AG20443 (cell line): Measurements from ENCODE around the gene SIRPA.
"Not testable (repeated sequence)": the region's sequence is repeated elsewhere in the genome, so short reads cannot be mapped to it uniquely, and the experiment has no call there.

Experiments used
- DNase-seq: peaks from one replicate; pipeline ENCODE4 v3.0.0; 2012; ENCODE audit warnings: low spot score, mixed read lengths

Gene SIRPA

GRCh38 chr20:1907586-1907985 lies 12.4 kb downstream of the SIRPA start:
- DNase-seq: peak; percentile 66

DNA sequence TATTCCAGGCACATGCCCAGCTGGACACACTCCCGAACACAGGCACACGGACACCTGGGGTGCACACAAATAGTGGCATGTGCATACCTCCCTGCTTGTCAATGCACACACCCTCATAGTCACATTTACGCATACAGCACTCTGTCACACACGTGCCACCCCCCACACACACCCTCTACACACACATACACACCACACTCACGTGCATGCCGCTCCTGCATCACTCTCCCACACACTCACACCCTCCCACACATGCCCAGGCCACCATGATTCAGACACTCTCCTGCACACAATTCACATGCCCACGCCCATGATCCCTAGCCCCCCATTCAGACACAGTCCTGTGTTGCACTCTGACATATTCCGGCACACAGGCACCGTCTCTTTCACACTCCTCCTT lies 13.0 kb downstream of the SIRPA start:
- DNase-seq: no peak

DNA sequence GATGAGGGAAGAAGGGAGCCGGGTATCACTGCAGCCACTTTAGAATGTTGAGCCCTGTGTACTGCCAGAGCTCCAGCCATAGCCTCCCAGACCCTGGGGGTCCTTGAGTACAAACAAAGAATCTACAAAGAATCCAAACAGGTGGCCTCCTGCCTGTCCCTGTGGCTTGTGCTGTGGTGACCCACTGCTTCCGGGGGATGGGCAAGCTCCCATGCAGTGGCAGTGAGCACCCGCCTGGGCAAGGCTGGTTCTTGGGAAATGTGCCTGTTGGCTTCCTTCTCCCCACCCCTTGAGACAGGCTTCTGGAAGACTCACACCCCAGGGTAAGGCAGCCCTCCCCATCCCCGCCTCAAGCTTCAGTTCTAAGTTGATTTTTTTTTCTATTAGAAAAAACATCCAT lies 13.9 kb downstream of the SIRPA start:
- no peak for DNase-seq

DNA sequence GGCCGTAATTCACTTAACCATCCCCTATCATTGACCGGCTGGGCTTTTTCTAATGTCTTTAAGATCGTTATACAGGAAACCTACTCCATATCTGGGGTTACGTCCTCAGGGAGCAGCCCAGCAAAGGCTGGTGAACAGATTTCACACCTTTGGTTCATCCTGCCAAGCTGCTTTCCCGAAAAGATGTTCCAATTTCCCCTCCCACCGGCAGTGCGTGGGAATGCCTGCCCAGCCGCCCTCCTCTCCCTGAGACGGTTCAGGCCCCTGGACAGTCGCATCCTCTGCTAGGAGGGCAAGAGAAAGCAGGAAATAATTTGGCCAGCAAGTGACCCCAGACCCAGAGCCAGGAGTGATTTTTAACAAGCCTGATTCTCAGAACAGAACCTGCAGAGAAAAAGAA lies 16.3 kb downstream of the SIRPA start:
- DNase-seq: no peak

- DNase-seq: no peak
Measured at GRCh38 chr20:1912053-1912452, 16.8 kb downstream of the SIRPA start.

- DNase-seq: no peak
Measured at GRCh38 chr20:1912646-1913045, 17.4 kb downstream of the SIRPA start.

- not testable (repeated sequence) for DNase-seq
Measured at GRCh38 chr20:1915233-1915632, 20.0 kb downstream of the SIRPA start.

- no peak for DNase-seq
Measured at GRCh38 chr20:1915725-1916124, 20.5 kb downstream of the SIRPA start.

DNA sequence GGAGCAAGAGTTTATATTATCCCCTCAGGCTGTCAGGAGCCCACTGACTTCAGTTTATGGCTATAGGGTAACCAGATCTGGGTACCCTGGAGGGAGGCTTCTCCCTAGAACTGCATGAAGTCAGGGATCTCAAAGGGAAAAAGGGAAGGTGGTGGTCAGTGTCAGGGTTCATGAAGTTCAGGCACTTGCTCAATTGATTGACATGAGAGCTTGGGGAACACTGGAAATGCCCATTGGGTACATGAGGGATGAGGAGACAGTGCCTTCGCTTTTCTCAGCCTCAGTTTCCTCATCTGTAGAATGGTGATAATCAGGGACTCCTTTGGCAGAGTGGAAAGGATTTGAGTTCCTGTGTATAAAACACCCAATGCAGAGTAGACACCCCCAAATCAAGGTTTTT lies 22.6 kb downstream of the SIRPA start:
- no peak for DNase-seq

GRCh38 chr20:1918491-1919165 lies 23.4 kb downstream of the SIRPA start:
- no peak for DNase-seq

DNA sequence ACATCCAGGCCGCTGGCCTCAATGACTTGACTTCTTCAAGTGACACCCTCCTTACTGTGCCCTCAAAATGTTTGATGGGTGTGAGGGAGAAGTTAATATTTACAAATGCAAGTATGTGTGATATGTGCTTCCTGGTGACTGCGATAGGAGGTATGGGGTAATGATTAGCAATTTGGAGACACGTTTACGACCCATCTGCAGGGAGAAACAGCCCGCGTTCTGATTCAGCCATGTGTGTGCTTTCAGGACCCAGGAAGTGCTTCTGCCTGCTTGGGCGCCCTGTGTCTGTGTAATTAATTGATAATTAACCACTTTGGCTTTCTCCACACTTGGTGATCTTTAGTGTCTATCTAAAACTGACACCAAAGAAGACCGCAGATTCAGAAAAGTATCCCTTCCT lies 25.0 kb downstream of the SIRPA start:
- no peak for DNase-seq

- DNase-seq: no peak
Measured at GRCh38 chr20:1920826-1921225, 25.6 kb downstream of the SIRPA start.

DNA sequence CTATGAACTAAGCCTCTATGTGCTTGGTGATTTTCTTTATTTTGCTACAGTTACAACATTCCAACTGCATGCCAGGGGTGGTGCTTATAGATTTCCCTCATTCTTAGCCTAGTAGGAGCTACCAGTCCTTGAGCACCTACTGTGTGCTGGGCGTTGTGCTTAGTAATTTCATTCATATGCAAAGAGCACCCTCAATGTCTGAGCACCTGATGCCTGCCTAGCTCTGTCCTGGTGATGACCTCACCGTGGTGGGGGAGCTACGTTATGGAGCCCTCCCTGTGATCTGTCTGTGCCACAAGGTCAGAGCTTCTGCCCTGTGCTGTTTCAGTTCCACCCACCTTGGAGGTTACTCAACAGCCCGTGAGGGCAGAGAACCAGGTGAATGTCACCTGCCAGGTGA lies 26.8 kb downstream of the SIRPA start:
- DNase-seq: not testable (repeated sequence)

DNA sequence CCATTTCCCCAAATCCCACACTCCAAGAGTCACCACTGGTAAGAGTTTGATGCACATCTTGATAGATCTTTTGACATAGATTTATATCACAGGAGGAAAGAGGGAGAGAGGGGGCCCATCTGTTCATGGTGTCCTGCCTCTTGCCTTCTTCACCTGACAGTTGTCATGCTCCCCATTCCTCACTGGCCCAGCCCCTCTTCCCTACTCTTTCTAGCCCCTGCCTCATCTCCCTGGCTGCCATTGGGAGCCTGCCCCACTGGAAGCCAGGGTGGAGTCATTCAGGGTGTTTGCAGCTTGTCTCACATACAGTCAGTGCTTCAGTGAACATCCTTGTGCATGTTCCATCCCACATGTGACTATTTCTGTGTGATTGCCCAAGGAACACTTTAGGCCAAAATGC lies 27.6 kb downstream of the SIRPA start:
- DNase-seq: no peak

DNA sequence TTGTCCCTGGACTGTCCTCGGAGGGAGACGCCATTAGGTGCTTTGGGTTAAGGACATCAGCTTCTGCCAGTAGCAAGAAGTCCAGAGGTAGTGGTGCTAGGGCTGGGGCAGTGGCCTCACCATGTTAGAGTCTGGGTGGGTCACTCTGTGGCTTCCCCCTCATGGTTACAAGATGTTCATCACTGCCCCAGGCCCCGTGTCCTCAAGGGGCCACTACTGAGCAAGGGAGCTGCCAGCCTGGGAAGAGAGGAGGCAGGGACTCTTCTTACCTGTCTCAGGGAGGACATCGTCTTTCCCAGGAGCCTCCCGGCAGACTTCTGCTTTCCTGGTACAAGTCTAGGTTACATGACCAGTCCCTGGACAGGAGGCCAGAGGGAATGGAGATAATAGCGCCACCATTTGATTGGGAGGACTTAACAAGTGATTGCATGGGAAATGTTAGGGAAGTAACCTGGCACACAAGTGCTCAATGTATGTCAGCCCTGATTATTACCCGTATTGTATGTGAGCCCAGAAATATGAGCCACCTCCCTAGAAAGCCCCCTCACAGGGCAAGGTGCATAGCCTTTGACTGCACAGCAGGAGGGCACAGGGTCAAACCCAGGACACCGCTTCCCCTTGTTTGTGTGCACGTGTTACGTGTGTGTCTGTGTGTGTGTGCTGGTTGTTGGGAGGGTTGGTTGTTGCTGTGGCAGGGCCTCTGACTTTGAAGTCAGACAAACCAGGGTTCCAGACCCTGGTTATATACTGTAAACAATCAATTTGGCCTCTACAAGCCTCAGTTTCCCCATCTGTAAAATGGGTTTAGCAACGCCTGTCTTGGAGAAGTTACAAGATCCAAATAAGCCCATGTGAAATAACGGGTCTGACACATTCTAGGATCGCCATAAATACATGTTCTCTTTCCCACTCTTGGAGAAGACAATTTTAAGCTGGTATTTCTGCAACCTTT lies 30.0 kb downstream of the SIRPA start:
- no peak for DNase-seq

DNA sequence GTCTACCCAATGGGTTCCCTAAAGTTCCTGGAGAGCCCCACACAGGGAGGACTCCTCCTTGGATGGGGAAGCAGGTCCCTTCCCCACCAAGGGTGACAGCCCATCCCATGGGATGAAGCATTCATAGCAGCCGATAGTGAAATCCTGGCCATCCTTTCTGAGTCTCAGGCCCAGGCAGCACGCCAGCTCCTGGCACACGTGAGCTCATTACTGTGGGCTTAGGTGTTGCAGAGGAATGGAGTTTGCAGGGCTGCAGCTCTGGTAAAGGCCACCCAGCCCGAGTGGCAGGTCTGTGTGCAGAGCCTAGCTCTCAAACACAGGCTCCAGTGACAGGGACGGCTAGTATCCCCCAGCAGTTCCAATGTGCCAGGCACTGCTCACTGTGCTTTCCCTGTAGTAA lies 31.0 kb downstream of the SIRPA start:
- DNase-seq: no peak

DNA sequence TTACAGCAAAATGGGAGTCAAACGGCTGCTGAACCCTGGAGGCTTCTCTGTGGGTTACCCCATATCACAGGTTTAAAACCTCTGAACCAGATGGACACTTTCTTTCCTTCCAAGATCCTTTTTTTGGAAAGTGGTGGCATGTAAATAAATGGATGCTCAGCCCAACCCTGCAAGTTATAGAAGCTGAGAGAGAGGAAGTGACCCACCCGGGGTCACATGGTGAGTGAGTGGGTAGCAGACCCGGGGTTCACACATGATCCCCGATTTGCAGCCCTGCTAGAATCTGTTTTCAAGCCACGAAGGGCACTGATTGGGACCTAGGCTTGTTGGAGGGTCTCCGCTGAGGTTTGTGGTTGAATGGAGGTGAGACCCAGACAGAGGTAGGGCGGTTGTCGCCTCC lies 32.0 kb downstream of the SIRPA start:
- DNase-seq: no peak

- DNase-seq: no peak
Measured at GRCh38 chr20:1928154-1928553, 32.9 kb downstream of the SIRPA start.

GRCh38 chr20:1928782-1929181 lies 33.6 kb downstream of the SIRPA start:
- DNase-seq: no peak

GRCh38 chr20:1929460-1929859 lies 34.3 kb downstream of the SIRPA start:
- DNase-seq: no peak

DNA sequence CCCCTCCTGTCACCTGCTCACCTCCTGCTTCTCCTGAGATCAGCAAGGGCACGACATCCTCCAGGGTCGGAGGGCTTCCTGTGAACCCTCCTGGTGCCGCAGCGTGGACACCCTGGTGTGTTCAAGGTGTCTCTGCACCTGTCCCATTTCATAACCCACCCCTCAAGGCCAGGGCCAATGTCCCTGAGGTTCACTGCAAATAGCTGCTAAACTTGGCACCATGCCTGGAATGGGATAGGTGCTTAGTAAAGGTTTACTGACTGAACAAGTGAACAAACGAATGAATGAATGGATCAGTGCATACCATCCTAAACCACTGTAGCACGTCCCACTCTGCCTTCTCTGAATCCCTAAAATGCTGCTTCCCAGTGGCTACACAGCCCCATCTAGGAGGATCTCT lies 35.0 kb downstream of the SIRPA start:
- no peak for DNase-seq

- DNase-seq: no peak
Measured at GRCh38 chr20:1931830-1932229, 36.6 kb downstream of the SIRPA start.

DNA sequence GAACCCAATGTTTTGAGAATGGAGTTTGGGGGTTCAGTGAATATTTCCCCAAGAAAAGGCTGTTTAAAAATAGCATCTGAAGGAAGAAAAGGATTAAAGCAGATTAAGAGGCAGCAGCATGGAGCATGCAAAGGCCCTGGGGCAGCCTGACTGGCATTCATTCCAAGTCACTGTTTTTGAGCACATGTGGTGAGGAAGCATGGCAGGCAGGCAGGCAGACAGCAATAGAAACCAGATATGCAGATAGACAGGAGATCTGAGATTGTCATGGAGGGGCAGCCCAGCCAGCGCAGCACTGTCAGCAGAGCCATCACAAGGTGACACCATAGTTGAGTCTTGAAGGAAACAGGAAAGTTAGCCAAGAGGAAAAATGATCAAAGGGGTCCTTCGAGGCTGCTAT lies 37.8 kb downstream of the SIRPA start:
- DNase-seq: no peak
